ENCODE data around the gene CEACAM1. TPM values are rescaled to one million over a fixed set of nuclear protein-coding genes. Genes with fewer than 3 reads are reported as not detected.

CEACAM1 gene
- total and polyA plus RNA-seq, 2 experiments from 2014 or later = 0.63 to 3.0 TPM

DNA sequence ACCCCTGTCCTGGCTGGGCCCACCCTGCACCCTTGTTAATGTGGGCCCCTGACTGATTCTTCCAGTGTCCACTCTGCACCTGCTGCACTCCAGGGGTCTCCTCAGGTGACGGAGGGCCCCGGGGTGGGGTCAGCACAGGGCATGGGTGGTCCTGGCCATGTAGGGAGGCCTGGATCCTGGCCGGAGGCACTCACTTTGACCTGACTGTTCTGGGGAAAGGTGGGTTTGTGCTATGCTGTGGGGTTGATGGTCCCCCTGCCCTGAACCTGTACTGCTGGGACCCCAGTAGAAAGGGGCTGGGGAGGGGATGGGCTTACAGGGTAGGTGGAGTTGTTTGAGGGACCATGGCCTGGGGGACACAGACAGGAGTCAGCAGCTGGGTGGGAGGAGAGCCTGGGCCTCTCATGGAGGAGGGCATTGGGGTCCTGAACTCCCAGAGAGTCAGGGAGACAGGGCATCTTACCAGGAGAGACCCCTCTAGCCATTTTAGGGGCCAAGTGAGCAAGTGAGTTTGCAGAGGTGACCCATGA lies 25.8 kb upstream of the CEACAM1 start:
- Histone ChIP-seq H3K4me1 (ENCODE audit: insufficient read depth) (peaks cover 26% of the 10 kb centered on the region), H3K27ac (ENCODE audit: low read depth) (no peak overlapping the region), H3K9me2 (ENCODE audit: insufficient read depth) (no peaks in the 10 kb centered on the region), H3F3A (replicated peaks; ENCODE audit: low read depth) (no peaks in the 10 kb centered on the region), H3K4me2 (no peak overlapping the region), H3K79me2 (replicated peaks; ENCODE audit: insufficient read depth) (no peaks in the 10 kb centered on the region), H4K20me1 (replicated peaks; ENCODE audit: insufficient read depth) (no peaks in the 10 kb centered on the region), H3K36me3 (ENCODE audit: insufficient read depth) (no peaks in the 10 kb centered on the region), H2AFZ (no peak overlapping the region), H3K4me3 (no peak overlapping the region), H3K27me3 (ENCODE audit: insufficient read depth) (no peaks in the 10 kb centered on the region)
- Mint-ChIP-seq H3K9me3 (peaks cover 25% of the 10 kb centered on the region), H3K27me3 (ENCODE audit: insufficient read depth, low read depth, poor library complexity) (peaks cover 14% of the 10 kb centered on the region), H3K4me3 (no peak overlapping the region), H3K27ac (no peak overlapping the region), H3K4me1 (peaks cover 40% of the 10 kb centered on the region), H3K36me3 (ENCODE audit: low read depth) (peaks cover 16% of the 10 kb centered on the region)
- DNase-seq (ENCODE audit: low spot score) = no peak
- no peak for ATAC-seq
- TF ChIP-seq EZH2 (IDR thresholded peaks at IDR 0.05; ENCODE audit: low read depth, unreplicated experiment) (no peak), CREB1 (CRISPR knock-in tag; IDR thresholded peaks at IDR 0.05; ENCODE audit: low read depth) (no peak), ZNF331 (CRISPR knock-in tag; IDR thresholded peaks at IDR 0.05; ENCODE audit: low read depth) (no peak), POLR2AphosphoS5 (IDR thresholded peaks at IDR 0.05; ENCODE audit: low read depth) (no peak), EZH2phosphoT487 (IDR thresholded peaks at IDR 0.05; ENCODE audit: unreplicated experiment) (no peak), STAT1 (IDR thresholded peaks at IDR 0.05; ENCODE audit: unreplicated experiment) (no peak), ZNF114 (CRISPR knock-in tag; IDR thresholded peaks at IDR 0.05) (no peak), JUNB (IDR thresholded peaks at IDR 0.05; ENCODE audit: unreplicated experiment) (no peak), NANOG (IDR thresholded peaks at IDR 0.05; ENCODE audit: borderline replicate concordance) (no peak), ETS1 (IDR thresholded peaks at IDR 0.05) (no peak)
- TF ChIP-seq, protein P1, sequence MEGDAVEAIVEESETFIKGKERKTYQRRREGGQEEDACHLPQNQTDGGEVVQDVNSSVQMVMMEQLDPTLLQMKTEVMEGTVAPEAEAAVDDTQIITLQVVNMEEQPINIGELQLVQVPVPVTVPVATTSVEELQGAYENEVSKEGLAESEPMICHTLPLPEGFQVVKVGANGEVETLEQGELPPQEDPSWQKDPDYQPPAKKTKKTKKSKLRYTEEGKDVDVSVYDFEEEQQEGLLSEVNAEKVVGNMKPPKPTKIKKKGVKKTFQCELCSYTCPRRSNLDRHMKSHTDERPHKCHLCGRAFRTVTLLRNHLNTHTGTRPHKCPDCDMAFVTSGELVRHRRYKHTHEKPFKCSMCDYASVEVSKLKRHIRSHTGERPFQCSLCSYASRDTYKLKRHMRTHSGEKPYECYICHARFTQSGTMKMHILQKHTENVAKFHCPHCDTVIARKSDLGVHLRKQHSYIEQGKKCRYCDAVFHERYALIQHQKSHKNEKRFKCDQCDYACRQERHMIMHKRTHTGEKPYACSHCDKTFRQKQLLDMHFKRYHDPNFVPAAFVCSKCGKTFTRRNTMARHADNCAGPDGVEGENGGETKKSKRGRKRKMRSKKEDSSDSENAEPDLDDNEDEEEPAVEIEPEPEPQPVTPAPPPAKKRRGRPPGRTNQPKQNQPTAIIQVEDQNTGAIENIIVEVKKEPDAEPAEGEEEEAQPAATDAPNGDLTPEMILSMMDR (conservative IDR thresholded peaks at IDR 0.05; ENCODE audit: low read depth in 2 of 2) = no peak
- TF ChIP-seq, protein P2, sequence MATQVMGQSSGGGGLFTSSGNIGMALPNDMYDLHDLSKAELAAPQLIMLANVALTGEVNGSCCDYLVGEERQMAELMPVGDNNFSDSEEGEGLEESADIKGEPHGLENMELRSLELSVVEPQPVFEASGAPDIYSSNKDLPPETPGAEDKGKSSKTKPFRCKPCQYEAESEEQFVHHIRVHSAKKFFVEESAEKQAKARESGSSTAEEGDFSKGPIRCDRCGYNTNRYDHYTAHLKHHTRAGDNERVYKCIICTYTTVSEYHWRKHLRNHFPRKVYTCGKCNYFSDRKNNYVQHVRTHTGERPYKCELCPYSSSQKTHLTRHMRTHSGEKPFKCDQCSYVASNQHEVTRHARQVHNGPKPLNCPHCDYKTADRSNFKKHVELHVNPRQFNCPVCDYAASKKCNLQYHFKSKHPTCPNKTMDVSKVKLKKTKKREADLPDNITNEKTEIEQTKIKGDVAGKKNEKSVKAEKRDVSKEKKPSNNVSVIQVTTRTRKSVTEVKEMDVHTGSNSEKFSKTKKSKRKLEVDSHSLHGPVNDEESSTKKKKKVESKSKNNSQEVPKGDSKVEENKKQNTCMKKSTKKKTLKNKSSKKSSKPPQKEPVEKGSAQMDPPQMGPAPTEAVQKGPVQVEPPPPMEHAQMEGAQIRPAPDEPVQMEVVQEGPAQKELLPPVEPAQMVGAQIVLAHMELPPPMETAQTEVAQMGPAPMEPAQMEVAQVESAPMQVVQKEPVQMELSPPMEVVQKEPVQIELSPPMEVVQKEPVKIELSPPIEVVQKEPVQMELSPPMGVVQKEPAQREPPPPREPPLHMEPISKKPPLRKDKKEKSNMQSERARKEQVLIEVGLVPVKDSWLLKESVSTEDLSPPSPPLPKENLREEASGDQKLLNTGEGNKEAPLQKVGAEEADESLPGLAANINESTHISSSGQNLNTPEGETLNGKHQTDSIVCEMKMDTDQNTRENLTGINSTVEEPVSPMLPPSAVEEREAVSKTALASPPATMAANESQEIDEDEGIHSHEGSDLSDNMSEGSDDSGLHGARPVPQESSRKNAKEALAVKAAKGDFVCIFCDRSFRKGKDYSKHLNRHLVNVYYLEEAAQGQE (IDR thresholded peaks at IDR 0.05; ENCODE audit: unreplicated experiment) = no peak
- TF ChIP-seq, protein P3, sequence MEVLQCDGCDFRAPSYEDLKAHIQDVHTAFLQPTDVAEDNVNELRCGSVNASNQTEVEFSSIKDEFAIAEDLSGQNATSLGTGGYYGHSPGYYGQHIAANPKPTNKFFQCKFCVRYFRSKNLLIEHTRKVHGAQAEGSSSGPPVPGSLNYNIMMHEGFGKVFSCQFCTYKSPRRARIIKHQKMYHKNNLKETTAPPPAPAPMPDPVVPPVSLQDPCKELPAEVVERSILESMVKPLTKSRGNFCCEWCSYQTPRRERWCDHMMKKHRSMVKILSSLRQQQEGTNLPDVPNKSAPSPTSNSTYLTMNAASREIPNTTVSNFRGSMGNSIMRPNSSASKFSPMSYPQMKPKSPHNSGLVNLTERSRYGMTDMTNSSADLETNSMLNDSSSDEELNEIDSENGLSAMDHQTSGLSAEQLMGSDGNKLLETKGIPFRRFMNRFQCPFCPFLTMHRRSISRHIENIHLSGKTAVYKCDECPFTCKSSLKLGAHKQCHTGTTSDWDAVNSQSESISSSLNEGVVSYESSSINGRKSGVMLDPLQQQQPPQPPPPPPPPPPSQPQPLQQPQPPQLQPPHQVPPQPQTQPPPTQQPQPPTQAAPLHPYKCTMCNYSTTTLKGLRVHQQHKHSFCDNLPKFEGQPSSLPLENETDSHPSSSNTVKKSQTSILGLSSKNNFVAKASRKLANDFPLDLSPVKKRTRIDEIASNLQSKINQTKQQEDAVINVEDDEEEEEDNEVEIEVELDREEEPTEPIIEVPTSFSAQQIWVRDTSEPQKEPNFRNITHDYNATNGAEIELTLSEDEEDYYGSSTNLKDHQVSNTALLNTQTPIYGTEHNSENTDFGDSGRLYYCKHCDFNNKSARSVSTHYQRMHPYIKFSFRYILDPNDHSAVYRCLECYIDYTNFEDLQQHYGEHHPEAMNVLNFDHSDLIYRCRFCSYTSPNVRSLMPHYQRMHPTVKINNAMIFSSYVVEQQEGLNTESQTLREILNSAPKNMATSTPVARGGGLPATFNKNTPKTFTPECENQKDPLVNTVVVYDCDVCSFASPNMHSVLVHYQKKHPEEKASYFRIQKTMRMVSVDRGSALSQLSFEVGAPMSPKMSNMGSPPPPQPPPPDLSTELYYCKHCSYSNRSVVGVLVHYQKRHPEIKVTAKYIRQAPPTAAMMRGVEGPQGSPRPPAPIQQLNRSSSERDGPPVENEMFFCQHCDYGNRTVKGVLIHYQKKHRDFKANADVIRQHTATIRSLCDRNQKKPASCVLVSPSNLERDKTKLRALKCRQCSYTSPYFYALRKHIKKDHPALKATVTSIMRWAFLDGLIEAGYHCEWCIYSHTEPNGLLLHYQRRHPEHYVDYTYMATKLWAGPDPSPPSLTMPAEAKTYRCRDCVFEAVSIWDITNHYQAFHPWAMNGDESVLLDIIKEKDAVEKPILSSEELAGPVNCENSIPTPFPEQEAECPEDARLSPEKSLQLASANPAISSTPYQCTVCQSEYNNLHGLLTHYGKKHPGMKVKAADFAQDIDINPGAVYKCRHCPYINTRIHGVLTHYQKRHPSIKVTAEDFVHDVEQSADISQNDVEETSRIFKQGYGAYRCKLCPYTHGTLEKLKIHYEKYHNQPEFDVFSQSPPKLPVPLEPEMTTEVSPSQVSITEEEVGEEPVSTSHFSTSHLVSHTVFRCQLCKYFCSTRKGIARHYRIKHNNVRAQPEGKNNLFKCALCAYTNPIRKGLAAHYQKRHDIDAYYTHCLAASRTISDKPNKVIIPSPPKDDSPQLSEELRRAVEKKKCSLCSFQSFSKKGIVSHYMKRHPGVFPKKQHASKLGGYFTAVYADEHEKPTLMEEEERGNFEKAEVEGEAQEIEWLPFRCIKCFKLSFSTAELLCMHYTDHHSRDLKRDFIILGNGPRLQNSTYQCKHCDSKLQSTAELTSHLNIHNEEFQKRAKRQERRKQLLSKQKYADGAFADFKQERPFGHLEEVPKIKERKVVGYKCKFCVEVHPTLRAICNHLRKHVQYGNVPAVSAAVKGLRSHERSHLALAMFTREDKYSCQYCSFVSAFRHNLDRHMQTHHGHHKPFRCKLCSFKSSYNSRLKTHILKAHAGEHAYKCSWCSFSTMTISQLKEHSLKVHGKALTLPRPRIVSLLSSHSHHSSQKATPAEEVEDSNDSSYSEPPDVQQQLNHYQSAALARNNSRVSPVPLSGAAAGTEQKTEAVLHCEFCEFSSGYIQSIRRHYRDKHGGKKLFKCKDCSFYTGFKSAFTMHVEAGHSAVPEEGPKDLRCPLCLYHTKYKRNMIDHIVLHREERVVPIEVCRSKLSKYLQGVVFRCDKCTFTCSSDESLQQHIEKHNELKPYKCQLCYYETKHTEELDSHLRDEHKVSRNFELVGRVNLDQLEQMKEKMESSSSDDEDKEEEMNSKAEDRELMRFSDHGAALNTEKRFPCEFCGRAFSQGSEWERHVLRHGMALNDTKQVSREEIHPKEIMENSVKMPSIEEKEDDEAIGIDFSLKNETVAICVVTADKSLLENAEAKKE (CRISPR knock-in tag; IDR thresholded peaks at IDR 0.05) = no peak

Measured in GM23338 (cell line).